Measurements from ENCODE around the gene CRACR2B.

CRACR2B gene

DNA sequence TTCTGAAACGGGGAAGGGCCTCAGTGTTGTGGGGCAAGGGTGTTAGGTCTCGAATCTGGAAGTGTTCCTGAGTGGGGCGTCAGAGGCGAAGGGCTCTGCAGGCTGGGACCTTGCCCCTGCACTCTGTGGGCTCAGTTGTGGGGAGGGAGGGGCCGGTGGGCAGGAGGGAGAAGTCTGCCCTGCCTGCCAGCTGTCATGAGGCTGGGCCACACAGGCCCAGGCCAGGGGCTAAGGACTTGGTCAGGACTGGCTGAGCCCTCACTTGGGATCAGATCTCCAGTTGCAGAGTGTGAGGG, at the start of gene CRACR2B:
TSS of gene CRACR2B (plus strand) at position 23 of the 296 bp plus-strand sequence. CDS start 689 bp downstream, outside the sequence.
- peak within 1 kb of the TSS; percentile 9; the same call in 1 of the 2 replicates for H3K27ac ChIP-seq
- peaks cover 85% of the 10 kb centered on the region for H3K4me1 ChIP-seq
- H3K4me3 ChIP-seq = peak within 1 kb of the TSS; percentile 69

DNA sequence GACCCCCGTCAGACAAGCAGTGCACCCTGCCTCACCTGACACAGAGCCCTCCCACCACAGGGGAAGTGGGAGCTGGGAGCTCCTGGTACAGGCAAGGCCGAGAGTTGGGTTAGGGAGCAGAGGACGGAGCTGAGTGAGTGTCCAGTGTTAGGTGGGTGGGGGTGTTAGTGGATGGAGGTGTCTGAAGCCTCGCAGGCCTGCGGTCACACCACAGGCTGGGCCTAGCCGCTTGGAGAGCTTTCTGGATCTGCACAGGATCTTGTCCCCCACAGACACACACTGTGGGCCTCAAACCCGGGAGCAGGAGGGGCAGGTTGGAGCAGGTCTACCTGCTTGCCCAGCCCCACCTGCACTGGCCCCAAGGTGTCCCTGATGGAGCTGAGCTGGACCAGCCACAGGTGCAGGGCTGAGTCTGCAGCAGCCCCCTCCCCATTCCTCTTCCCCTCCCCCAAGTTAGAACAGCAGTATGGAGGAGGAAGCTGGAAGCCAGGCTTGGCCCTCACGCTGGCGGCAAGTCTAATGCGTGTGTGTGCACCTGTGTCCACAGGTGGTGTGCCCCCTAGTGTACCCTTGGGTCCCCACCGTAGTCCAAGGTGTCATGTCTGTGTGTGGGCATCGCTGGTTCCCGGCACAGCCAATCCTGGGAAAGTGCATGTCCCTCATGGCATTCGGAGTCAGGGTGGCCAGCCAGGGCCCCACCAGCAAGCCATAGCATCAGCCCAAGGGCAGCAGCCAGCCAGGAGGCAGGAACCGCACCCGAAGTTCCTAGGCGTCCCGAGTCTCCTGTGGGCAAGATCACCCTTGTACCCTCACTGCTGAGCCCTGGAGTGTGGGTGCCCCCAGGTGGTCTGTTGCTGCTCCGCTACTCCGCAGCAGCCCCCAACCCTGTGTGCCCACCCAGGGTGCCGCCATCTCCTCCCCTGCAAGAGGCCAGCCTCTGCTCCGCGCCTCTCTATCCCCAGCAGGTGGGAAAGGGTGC, 48.5 kb upstream of the CRACR2B start:
- H3K4me2 ChIP-seq = peak overlapping the region; percentile 87

More for the DNA sequence above, at the start of gene CRACR2B:
- H4K20me1 ChIP-seq = peaks cover 97% of the 10 kb centered on the region
- peaks cover 30% of the 10 kb centered on the region for H3K36me3 ChIP-seq
- H3K27me3 ChIP-seq = peaks cover 81% of the 10 kb centered on the region
- no peak for TF ChIP-seq Cebpa-rat (IDR thresholded peaks at IDR 0.05)
- peak within 1 kb of the TSS; percentile 100 for H3K4me2 ChIP-seq
- no peaks in the 10 kb centered on the region for H3K9me3 ChIP-seq
- peak within 1 kb of the TSS; percentile 50; the same call in 1 of the 2 replicates for H3K9ac ChIP-seq

DNA sequence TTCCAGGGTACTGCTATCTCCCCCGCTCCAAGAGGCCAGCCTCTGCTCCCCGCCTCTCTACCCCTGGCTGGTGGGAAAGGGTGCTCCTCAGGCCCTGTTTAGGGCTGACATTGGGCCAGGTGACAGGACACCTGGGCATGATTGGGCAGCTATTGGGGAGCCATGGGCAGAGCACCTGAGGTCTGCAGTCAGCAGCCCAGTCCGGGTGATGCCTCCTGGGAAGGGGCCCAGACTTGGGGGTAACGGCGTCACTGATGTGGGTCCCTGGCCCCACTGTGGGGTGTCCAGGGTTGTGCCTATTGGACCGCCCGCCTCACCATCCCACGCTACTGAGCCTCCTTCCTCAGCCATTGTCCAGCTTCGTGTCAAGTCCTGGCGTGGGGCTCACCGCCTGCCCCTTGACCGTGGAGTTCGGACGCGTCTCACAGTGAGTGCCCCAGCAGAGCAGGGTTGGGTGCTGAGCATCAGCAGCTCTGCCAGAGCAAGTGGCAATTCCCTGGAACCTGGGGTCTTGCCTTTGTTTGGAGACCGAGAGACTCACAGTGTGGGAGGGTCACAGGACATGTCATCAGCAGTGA, 47.7 kb upstream of the CRACR2B start:
- Histone ChIP-seq H4K20me1 (peaks cover 33% of the 10 kb centered on the region), H3K27me3 (no peaks in the 10 kb centered on the region), H3K36me3 (peaks cover 44% of the 10 kb centered on the region), H3K9me3 (no peaks in the 10 kb centered on the region), H3K27ac (no peak overlapping the region), H3K4me1 (peaks cover 73% of the 10 kb centered on the region), H3K4me3 (no peak overlapping the region), H3K4me2 (no peak overlapping the region), H3K9ac (no peak overlapping the region)
- TF ChIP-seq Cebpa-rat (IDR thresholded peaks at IDR 0.05) = no peak

More for the DNA sequence above, 48.5 kb upstream of the CRACR2B start:
- H3K36me3 ChIP-seq = peaks cover 52% of the 10 kb centered on the region
- H3K27ac ChIP-seq = no peak overlapping the region
- no peak overlapping the region for H3K4me3 ChIP-seq
- no peaks in the 10 kb centered on the region for H3K27me3 ChIP-seq
- peaks cover 79% of the 10 kb centered on the region for H3K4me1 ChIP-seq
- no peaks in the 10 kb centered on the region for H3K9me3 ChIP-seq
- TF ChIP-seq Cebpa-rat (IDR thresholded peaks at IDR 0.05) = no peak
- peaks cover 40% of the 10 kb centered on the region for H4K20me1 ChIP-seq
- H3K9ac ChIP-seq = no peak overlapping the region

DNA sequence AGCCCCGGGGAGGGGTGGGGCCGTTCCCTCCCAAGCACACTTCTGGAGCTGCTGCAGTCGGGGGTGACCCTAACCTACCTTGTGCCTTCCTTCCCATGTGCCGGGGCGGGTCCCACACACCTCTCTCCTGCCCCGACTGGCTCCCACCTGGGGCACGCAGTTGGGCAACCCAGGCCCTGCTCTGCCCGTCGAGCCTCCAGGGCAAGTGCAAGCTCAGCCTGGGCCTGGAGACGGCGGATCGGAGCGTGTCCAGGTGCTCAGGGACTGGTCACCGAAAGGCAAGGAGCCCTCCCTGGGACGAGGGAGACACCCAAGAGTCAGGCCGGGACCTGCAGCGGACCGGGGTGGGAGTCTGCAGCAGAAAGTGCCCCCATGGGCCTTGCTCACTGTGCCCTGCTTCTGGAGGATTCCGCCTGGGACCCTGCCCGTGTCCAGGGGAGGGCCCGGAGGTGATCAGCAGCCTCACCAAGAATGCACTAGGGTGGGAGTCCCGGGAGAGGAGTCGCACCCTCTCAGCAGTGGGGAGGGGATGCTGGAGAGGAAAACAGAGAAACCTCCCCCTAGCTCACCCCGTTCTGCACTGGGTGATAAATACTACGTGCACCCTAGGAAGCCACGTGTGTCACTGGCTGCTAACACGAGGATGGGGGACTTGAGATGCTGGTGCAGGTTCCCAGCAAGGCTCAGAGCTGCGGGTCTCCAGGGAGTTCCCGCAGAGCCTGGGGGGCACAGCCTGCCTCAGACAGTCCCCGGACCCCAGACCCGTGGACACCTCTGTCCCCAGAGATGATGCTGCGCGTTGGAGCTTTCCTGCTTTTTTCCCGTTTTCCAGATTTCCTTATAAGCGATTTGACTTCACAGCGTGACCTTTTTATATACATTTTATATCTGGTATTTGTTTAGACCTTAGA, 45.2 kb upstream of the CRACR2B start:
- Histone ChIP-seq H3K36me3 (peaks cover 41% of the 10 kb centered on the region), H3K9me3 (no peaks in the 10 kb centered on the region), H3K27me3 (no peaks in the 10 kb centered on the region), H3K4me3 (no peak overlapping the region), H3K4me2 (peak overlapping the region; percentile 39), H4K20me1 (peaks cover 14% of the 10 kb centered on the region; the same call in 1 of the 2 replicates), H3K9ac (no peak overlapping the region; the same call in none of the 2 replicates), H3K4me1 (peaks cover 71% of the 10 kb centered on the region), H3K27ac (no peak overlapping the region)
- TF ChIP-seq Cebpa-rat (IDR thresholded peaks at IDR 0.05) = no peak

DNA sequence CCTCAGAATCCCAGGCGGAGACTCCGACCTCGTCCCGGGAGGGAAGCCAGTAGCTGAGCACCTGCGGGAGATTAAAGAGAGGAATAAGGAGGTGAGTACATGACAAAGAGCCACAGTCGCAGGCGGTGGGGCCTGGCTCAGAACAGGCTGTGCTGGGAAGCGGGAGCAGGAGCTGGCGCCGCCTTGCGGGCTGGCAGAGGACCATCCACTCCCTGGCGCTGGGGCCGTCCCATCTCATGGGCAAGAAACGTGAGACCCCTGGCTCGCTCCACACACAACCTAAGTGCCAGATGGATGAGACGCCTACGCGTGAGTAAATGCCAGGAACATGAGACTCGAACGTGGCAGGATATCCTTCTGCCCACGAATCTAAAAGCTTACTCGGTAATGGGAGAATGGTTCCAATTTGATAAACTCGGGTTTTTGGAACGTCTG, 44.1 kb upstream of the CRACR2B start:
- no peak for TF ChIP-seq Cebpa-rat (IDR thresholded peaks at IDR 0.05)
- H3K36me3 ChIP-seq = peaks cover 41% of the 10 kb centered on the region
- no peaks in the 10 kb centered on the region for H3K9me3 ChIP-seq
- peaks cover 20% of the 10 kb centered on the region; the same call in 1 of the 2 replicates for H4K20me1 ChIP-seq
- peak overlapping the region; percentile 39 for H3K4me2 ChIP-seq
- H3K4me1 ChIP-seq = peaks cover 74% of the 10 kb centered on the region
- H3K4me3 ChIP-seq = no peak overlapping the region
- no peaks in the 10 kb centered on the region for H3K27me3 ChIP-seq
- H3K27ac ChIP-seq = no peak overlapping the region
- H3K9ac ChIP-seq = no peak overlapping the region

DNA sequence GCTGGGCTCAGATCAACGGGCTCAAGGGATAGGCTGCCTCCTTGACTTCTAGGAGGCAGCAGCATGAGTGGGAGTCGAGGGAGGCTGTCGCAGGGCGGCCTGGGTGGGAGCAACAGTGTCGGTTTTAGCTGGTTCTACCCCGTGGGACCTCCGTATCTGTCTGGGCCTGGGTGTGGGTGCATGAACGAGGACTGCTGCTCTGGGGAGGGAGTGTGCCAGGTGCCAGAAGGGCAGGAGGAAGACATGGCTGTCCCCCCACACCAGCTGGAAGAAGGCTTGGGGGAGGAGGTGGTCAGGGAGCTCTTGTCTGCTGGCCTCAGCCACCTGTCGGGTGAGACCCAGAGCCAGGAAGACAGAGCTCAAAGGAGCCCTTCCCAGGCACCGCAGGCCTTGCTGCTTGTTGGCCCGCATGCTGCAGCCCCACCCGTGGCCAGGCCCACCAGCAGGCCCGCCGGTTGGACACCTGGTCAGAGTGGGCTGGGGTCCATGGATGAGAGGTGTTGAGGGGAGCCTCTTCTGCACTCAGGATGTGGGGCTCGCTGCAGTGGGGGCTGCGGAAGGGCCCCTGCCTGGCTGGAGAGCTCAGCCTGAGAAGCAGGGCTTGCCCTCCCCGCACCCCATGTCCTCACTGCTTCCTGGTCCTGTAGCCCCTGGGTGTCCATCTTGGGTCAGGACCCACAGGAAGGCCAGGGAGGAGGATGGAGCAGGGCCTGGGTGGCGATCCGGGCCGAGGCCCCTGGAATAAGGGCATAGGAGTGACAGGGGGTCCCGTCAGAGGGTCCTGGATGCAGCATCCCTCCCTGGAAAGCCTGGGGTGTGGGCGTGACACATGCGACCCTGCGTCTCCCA, 41.3 kb upstream of the CRACR2B start:
- H4K20me1 ChIP-seq = peaks cover 31% of the 10 kb centered on the region; the same call in 1 of the 2 replicates
- peaks cover 29% of the 10 kb centered on the region for H3K36me3 ChIP-seq
- no peak overlapping the region for H3K27ac ChIP-seq
- 0 out of 2 replicates have a peak overlapping the region, but pooled peaks have one; percentile 5 for H3K4me2 ChIP-seq
- H3K9me3 ChIP-seq = no peaks in the 10 kb centered on the region
- H3K4me3 ChIP-seq = no peak overlapping the region
- H3K4me1 ChIP-seq = peaks cover 57% of the 10 kb centered on the region
- no peak overlapping the region for H3K9ac ChIP-seq
- TF ChIP-seq Cebpa-rat (IDR thresholded peaks at IDR 0.05) = no peak
- H3K27me3 ChIP-seq = no peaks in the 10 kb centered on the region

DNA sequence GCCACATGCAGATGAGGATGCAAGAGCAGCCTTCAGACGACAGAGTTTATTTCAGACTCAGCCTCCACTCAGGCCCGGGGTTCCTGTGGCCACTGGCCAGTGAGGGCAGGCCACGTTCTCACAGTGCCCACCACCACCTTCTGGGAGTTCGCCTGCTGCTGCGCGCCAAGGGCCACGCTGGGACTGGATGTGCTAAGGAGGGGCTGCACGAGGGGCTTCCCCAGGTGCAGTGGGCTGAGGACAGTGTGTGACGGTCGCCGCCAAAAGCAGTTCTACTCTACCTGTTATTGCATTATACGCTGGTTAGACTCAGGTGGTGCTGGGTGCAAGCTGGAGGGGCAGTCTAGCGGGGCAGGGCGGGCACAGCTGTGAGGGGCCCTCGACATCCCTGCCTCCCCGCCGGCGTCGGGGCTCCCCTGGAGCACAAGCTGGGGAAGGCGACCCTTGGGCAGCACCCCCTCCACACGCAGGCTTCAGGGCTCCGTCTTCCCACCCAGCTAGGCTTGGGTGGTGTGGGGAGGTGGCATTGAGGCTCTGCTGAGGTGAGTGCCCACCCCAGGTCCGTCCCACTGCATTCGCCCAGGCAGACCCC, 40.5 kb upstream of the CRACR2B start:
- TF ChIP-seq Cebpa-rat (IDR thresholded peaks at IDR 0.05) = no peak

DNA sequence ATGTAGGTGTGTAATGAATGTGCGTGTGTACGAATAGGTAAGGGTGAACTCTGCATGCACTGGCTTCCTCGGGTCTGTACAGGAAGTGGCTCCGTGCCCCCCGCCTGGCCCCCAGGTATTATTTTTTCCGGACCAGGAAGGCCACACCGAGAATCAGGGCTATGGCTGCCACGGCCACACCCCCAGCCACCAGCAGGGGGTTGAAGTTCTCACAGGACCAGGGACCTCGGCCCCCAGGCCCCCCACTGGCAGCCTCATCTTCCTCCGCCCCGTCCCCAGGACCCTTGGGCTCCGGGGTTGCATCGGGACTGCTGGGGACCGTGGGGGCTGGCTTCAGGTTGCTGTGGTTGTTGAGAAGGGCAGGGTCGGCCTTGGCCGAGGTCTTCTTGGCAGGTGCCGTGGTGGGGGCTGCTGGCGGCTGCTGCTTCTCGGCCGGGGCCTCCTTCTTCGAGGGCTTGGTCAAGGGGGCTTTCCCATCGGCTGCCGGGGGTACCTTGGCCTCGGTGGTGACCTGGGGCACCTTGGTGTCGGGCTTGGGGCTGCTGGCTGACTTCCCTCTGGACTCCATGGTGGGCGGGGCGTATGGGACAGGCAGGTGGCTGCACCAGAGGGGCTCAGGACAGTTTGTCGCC, 39.6 kb upstream of the CRACR2B start:
- no peaks in the 10 kb centered on the region for H3K9me3 ChIP-seq
- no peak overlapping the region for H3K27ac ChIP-seq
- H3K4me1 ChIP-seq = peaks cover 41% of the 10 kb centered on the region
- no peak overlapping the region for H3K4me3 ChIP-seq
- H4K20me1 ChIP-seq = peaks cover 33% of the 10 kb centered on the region; the same call in 1 of the 2 replicates
- no peak overlapping the region for H3K9ac ChIP-seq
- peaks cover 32% of the 10 kb centered on the region for H3K36me3 ChIP-seq
- TF ChIP-seq Cebpa-rat (IDR thresholded peaks at IDR 0.05) = no peak
- H3K4me2 ChIP-seq = peak overlapping the region; percentile 55
- H3K27me3 ChIP-seq = no peaks in the 10 kb centered on the region

More for the DNA sequence above, 40.5 kb upstream of the CRACR2B start:
- Histone ChIP-seq H3K4me2 (peak overlapping the region; percentile 55; the same call in 1 of the 2 replicates), H3K27me3 (no peaks in the 10 kb centered on the region), H3K4me1 (peaks cover 50% of the 10 kb centered on the region), H4K20me1 (peaks cover 32% of the 10 kb centered on the region; the same call in 1 of the 2 replicates), H3K27ac (no peak overlapping the region), H3K9ac (no peak overlapping the region), H3K4me3 (no peak overlapping the region), H3K36me3 (peaks cover 30% of the 10 kb centered on the region), H3K9me3 (no peaks in the 10 kb centered on the region)

Measured in BLaER1 (cell line).